HCT116 (cell line): Measurements from ENCODE around the gene PRRC2A. TPM values are rescaled to one million over a fixed set of nuclear protein-coding genes. Genes with fewer than 3 reads are reported as not detected.

ENCODE experiments used
- ATAC-seq: fragments of 200-7000 bp; cut with Tn5 transposase; 2 replicates; pipeline ENCODE4 v1.9.1; 2020; ENCODE audit warnings: mild to moderate bottlenecking, moderate library complexity
- BruUV-seq: library from RNA; stranded (reverse); fragments of 400-500 nt; replicated peaks from 2 replicates; lab custom pipeline; 2021; lab: Mats Ljungman, UMichigan
- CTCF ChIA-PET: fragments of 300-600 bp; sonication (Branson Sonifier 250); formaldehyde crosslinking; loops from one replicate; lab custom pipeline; 2021; ENCODE audit warnings: antibody characterized with exemption; lab: Charles Lee
- POLR2A ChIA-PET: fragments of 300-600, 350-600 bp; sonication (Branson Sonifier 250); formaldehyde crosslinking; loops from one replicate; lab custom pipeline; 2021; ENCODE audit warnings: antibody characterized with exemption; lab: Charles Lee
- RAD21 ChIA-PET, 2 experiments: fragments of 300-600 bp; sonication (Branson Sonifier 250); formaldehyde crosslinking; loops; one replicate each; lab custom pipeline; 2023; ENCODE audit warnings: low total read pairs in 2 of 2; ENCODE audit not compliant: uncharacterized antibody in 2 of 2, unreplicated experiment in 2 of 2, low non-redundant PET in 1 of 2; lab: Charles Lee
- DNase-seq: peaks from one replicate; pipeline ENCODE4 v3.0.0-alpha.2; 2010; ENCODE audit warnings: low read depth, low spot score
- H2AFZ ChIP-seq: fragments of 200-600 bp; shearing (Covaris generic), sonication (generic); 2 replicates; pipeline ENCODE4 v1.6.1; 2017; ENCODE audit warnings: low read depth, mixed run types, mixed read lengths, antibody characterized with exemption, low read length; ENCODE audit not compliant: poor library complexity, severe bottlenecking
- H3K27ac ChIP-seq: 2 replicates; pipeline ENCODE4 v1.5.1; 2012; ENCODE audit warnings: low read depth, low read length
- H3K27me3 ChIP-seq: fragments of 200-600 bp; sonication (generic); 2 replicates; pipeline ENCODE4 v1.6.1; 2016; ENCODE audit warnings: mixed run types, low read length, mixed read lengths; ENCODE audit not compliant: insufficient read depth
- H3K36me3 ChIP-seq, 2 experiments: fragments of 200-500 bp in 1 of 2; fragments of 200-600 bp in 1 of 2; sonication (Bioruptor generic) in 1 of 2; sonication (generic) in 1 of 2; 2 replicates each; pipeline versions ENCODE4 v1.5.1 to v1.6.1; 2014 to 2016; ENCODE audit warnings: low read length in 2 of 2, inconsistent platforms in 1 of 2, mixed read lengths in 1 of 2, mixed run types in 1 of 2; ENCODE audit not compliant: insufficient read depth in 2 of 2, control insufficient read depth in 1 of 2
- H3K4me1 ChIP-seq, 2 experiments: fragments of 200-600 bp in 1 of 2; sonication (generic) in 1 of 2; 2 replicates each; pipeline versions ENCODE4 v1.5.1 to v1.6.1; 2012 to 2017; ENCODE audit warnings: low read length in 2 of 2, inconsistent platforms in 1 of 2, mild to moderate bottlenecking in 1 of 2, mixed read lengths in 1 of 2, mixed run types in 1 of 2, moderate library complexity in 1 of 2; ENCODE audit not compliant: insufficient read depth in 2 of 2, control insufficient read depth in 1 of 2
- H3K4me2 ChIP-seq: fragments of 200-600 bp; sonication (generic); 2 replicates; pipeline ENCODE4 v1.6.1; 2017; ENCODE audit warnings: mixed run types, low read length, mixed read lengths
- H3K4me3 ChIP-seq, 2 experiments: fragments of 200-600 bp in 1 of 2; sonication (generic) in 1 of 2; replicated peaks in 1 of 2; 2 replicates each; pipeline ENCODE4 v1.5.1; 2011 to 2016; ENCODE audit warnings: low read length in 2 of 2, control low read depth in 1 of 2, low read depth in 1 of 2, mild to moderate bottlenecking in 1 of 2, mixed read lengths in 1 of 2, mixed run types in 1 of 2
- H3K79me2 ChIP-seq: fragments of 200-600 bp; sonication (generic); 2 replicates; pipeline ENCODE4 v1.6.1; 2017; ENCODE audit warnings: mild to moderate bottlenecking, mixed run types, low read length, moderate library complexity, mixed read lengths; ENCODE audit not compliant: insufficient read depth
- H3K9ac ChIP-seq: fragments of 200-600 bp; sonication (generic); 2 replicates; pipeline ENCODE4 v1.6.1; 2016; ENCODE audit warnings: low read length, mixed read lengths
- H3K9me2 ChIP-seq: fragments of 200-600 bp; sonication (generic), shearing (Covaris generic); 2 replicates; pipeline ENCODE4 v1.6.1; 2017; ENCODE audit warnings: mixed run types, mild to moderate bottlenecking, moderate library complexity; ENCODE audit not compliant: insufficient read depth
- H3K9me3 ChIP-seq, 2 experiments: fragments of 200-500 bp in 1 of 2; fragments of 200-600 bp in 1 of 2; sonication (Bioruptor generic) in 1 of 2; sonication (generic) in 1 of 2; 2 replicates each; pipeline ENCODE4 v1.6.1; 2014 to 2017; ENCODE audit warnings: low read length in 2 of 2, mixed read lengths in 2 of 2, inconsistent platforms in 1 of 2, low read depth in 1 of 2, mild to moderate bottlenecking in 1 of 2, mixed run types in 1 of 2, moderate library complexity in 1 of 2; ENCODE audit not compliant: control insufficient read depth in 1 of 2, insufficient read depth in 1 of 2
- H4K20me1 ChIP-seq: fragments of 200-600 bp; sonication (generic), shearing (Covaris generic); 2 replicates; pipeline ENCODE4 v1.6.1; 2017; ENCODE audit warnings: mixed run types, mild to moderate bottlenecking, moderate library complexity; ENCODE audit not compliant: insufficient read depth
- CBX3 ChIP-seq: IDR thresholded peaks from 2 replicates; pipeline ENCODE4 v1.6.1; 2012; ENCODE audit warnings: low read depth
- EGR1 ChIP-seq: IDR thresholded peaks from 2 replicates; pipeline ENCODE4 v1.6.1; 2012; ENCODE audit warnings: low read depth
- ELF1 ChIP-seq: IDR thresholded peaks from 2 replicates; pipeline ENCODE4 v1.6.1; 2012; ENCODE audit warnings: low read depth, borderline replicate concordance
- EZH2 ChIP-seq: fragments of 200-600 bp; sonication (generic); IDR thresholded peaks from 2 replicates; pipeline ENCODE4 v1.6.1; 2017; ENCODE audit warnings: antibody characterized with exemption, mixed run types
- JUND ChIP-seq: IDR thresholded peaks from 2 replicates; pipeline ENCODE4 v1.6.1; 2012
- MAX ChIP-seq: IDR thresholded peaks from 2 replicates; pipeline ENCODE4 v1.6.1; 2012
- POLR2A ChIP-seq: IDR thresholded peaks from 2 replicates; pipeline ENCODE4 v1.7.0; 2011; ENCODE audit warnings: borderline replicate concordance; ENCODE audit not compliant: insufficient read depth, insufficient read length; ENCODE audit errors: extremely low read depth
- RAD21 ChIP-seq: IDR thresholded peaks from 2 replicates; pipeline ENCODE4 v1.6.1; 2012; ENCODE audit warnings: low read depth, mild to moderate bottlenecking
- YY1 ChIP-seq: IDR thresholded peaks from 2 replicates; pipeline ENCODE4 v1.6.1; 2011; ENCODE audit warnings: low read length, low read depth, moderate library complexity, mild to moderate bottlenecking; ENCODE audit not compliant: insufficient replicate concordance; ENCODE audit errors: extremely low read depth
- intact Hi-C: fragments of 100-400 bp; cut with micrococcal nuclease; formaldehyde crosslinking; loops from 2 replicates; pipeline ENCODE4 v1.10.0; 2022
- total RNA-seq: library from RNA; stranded (reverse); gene quantifications from one replicate; pipeline ENCODE4 v1.2.1, GENCODE V29; 2021; ENCODE audit not compliant: unreplicated experiment

The PRRC2A gene
- total RNA-seq, 1 experiment from 2014 or later = 250 TPM

DNA sequence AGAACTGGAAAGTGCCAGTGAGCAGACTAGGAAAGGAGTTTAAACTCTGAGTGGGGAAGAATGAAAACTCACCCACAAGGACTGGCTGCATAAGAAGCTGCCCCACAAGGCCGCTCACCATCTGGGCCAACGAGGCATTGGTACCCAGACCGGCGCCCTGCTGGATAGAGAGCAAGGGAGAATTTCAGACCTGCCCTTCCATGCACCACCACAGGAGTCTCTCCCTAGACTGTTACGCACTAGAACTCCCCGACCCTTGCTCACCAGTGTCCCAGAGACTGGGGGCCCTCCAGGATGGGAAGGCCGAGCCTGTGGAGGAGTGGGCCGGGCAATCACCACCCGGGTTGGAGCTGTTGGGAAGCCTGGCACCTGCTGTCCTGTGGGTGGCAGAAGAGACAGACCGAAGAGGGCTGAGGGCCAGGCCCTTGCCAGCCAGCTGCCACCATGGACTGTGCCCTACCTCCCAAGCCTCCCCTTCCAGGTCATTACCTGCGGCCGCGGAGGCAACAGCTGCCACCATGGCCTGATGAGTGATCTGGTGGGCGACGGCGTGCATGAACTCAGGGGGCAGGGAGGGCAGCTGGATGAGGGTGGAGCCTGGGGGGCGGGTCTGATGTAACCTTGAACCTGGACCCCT is 23.4 kb downstream of the PRRC2A start:
- BruUV-seq = no TSS peak
- H3K4me3 ChIP-seq = no peak overlapping the region
- peaks cover 57 to 66% of the 10 kb centered on the region in 2 experiments; a peak in 3 of 4 replicates for H3K36me3 ChIP-seq
- no peaks in the 10 kb centered on the region for H3K4me1 ChIP-seq
- DNase-seq = no peak
- H2AFZ ChIP-seq = no peak overlapping the region
- no peak for TF ChIP-seq YY1
- TF ChIP-seq MAX = no peak
- TF ChIP-seq CBX3 = no peak
- TF ChIP-seq JUND = no peak
- TF ChIP-seq, all 23 proteins: peak for 0
- H3K9me2 ChIP-seq = no peaks in the 10 kb centered on the region
- no peaks in the 10 kb centered on the region for H4K20me1 ChIP-seq
- peaks cover 19% of the 10 kb centered on the region for H3K79me2 ChIP-seq
- no peak overlapping the region for H3K4me2 ChIP-seq
- ATAC-seq = peak; percentile 48
- H3K27me3 ChIP-seq = no peaks in the 10 kb centered on the region
- no peak overlapping the region for H3K9ac ChIP-seq
- intact Hi-C loops = no loop called here
- H3K9me3 ChIP-seq = no peaks in the 10 kb centered on the region
- RAD21 ChIA-PET = no interaction called here
- POLR2A ChIA-PET = no interaction called here
- CTCF ChIA-PET = no interaction called here
- H3K27ac ChIP-seq = no peak overlapping the region

- TF ChIP-seq POLR2A (no peak), ELF1 (no peak), YY1 (no peak), RAD21 (no peak), CBX3 (no peak), EGR1 (no peak), EZH2 (no peak), MAX (no peak)
These were observed 24.8 kb downstream of the PRRC2A start for GRCh38 chr6:31645325-31645724.

More at GRCh38 chr6:31645325-31645724, 24.8 kb downstream of the PRRC2A start:
- Histone ChIP-seq H3K36me3 (peaks cover 58 to 70% of the 10 kb centered on the region in 2 experiments), H3K79me2 (peaks cover 33% of the 10 kb centered on the region), H3K9me3 (no peaks in the 10 kb centered on the region), H3K4me1 (no peaks in the 10 kb centered on the region), H3K9ac (no peak overlapping the region), H3K27me3 (no peaks in the 10 kb centered on the region), H3K27ac (no peak overlapping the region), H3K4me2 (no peak overlapping the region), H2AFZ (no peak overlapping the region), H3K4me3 (no peak overlapping the region), H4K20me1 (no peaks in the 10 kb centered on the region), H3K9me2 (no peaks in the 10 kb centered on the region)
- no TSS peak for BruUV-seq
- intact Hi-C loops = no loop called here
- ChIA-PET POLR2A (no interaction called here), RAD21 (no interaction called here), CTCF (no interaction called here)
- ATAC-seq (no peak), DNase-seq (no peak)
